Measurements from ENCODE around the gene CCDC134.

GRCh38 chr22:41873391-41873790 lies 72.9 kb downstream of the CCDC134 start:
- TF ChIP-seq POLR2A (IDR thresholded peaks at IDR 0.05) (no peak), CTCF (IDR thresholded peaks at IDR 0.05) (no peak)

Data from tibial nerve (tissue), 3 donors.